Stimulated activated CD4-positive, alpha-beta T cell treated with anti-CD3 and anti-CD28 coated beads, Interleukin-1b, Interleukin-23, amount 100 ng/mL, for 4 hours (primary cell): ENCODE data around the gene HPSE2.
"Not testable (repeated sequence)": the region's sequence is repeated elsewhere in the genome, so short reads cannot be mapped to it uniquely, and the experiment has no call there.

Experiments
- DNase-seq, 2 donors: peaks; one replicate each; pipeline ENCODE4 v3.0.0-alpha.2; 2020; ENCODE audit warnings: low read depth in 2 of 2

Gene HPSE2

GRCh38 chr10:98920360-98920759, 315.3 kb downstream of the HPSE2 start:
- no peak for DNase-seq

GRCh38 chr10:98919899-98920298, 315.8 kb downstream of the HPSE2 start:
- no peak for DNase-seq

- no peak for DNase-seq
Measured at GRCh38 chr10:98917828-98918227, 317.8 kb downstream of the HPSE2 start.

GRCh38 chr10:98916526-98917125, 319.0 kb downstream of the HPSE2 start:
- no peak for DNase-seq

GRCh38 chr10:98915911-98916310, 319.7 kb downstream of the HPSE2 start:
- no peak for DNase-seq

- DNase-seq = no peak
Measured at GRCh38 chr10:98910546-98910945, 325.1 kb downstream of the HPSE2 start.

GRCh38 chr10:98910048-98910447, 325.6 kb downstream of the HPSE2 start:
- DNase-seq = no peak

- no peak for DNase-seq
Measured at GRCh38 chr10:98908868-98909267, 326.8 kb downstream of the HPSE2 start.

GRCh38 chr10:98908247-98908646, 327.4 kb downstream of the HPSE2 start:
- not testable (repeated sequence) for DNase-seq

GRCh38 chr10:98901441-98902110, 334.1 kb downstream of the HPSE2 start:
- no peak for DNase-seq

- no peak for DNase-seq
Measured at GRCh38 chr10:98899018-98899417, 336.6 kb downstream of the HPSE2 start.

GRCh38 chr10:98892523-98892922, 343.1 kb downstream of the HPSE2 start:
- DNase-seq = no peak

GRCh38 chr10:98886686-98887085, 349.0 kb downstream of the HPSE2 start:
- DNase-seq = no peak

- no peak for DNase-seq
Measured at GRCh38 chr10:98885378-98885777, 350.3 kb downstream of the HPSE2 start.

GRCh38 chr10:98881789-98882188, 353.9 kb downstream of the HPSE2 start:
- no peak for DNase-seq

- DNase-seq = no peak
Measured at GRCh38 chr10:98880971-98881370, 354.7 kb downstream of the HPSE2 start.

- no peak for DNase-seq
Measured at GRCh38 chr10:98878921-98879320, 356.7 kb downstream of the HPSE2 start.

GRCh38 chr10:98878418-98878817, 357.2 kb downstream of the HPSE2 start:
- DNase-seq = no peak

GRCh38 chr10:98861962-98862361, 373.7 kb downstream of the HPSE2 start:
- no peak for DNase-seq

GRCh38 chr10:98858525-98858924, 377.1 kb downstream of the HPSE2 start:
- no peak for DNase-seq

GRCh38 chr10:98855403-98856189, 380.1 kb downstream of the HPSE2 start:
- DNase-seq = no peak

GRCh38 chr10:98852686-98853085, 383.0 kb downstream of the HPSE2 start:
- DNase-seq = no peak

GRCh38 chr10:98848361-98848760, 387.3 kb downstream of the HPSE2 start:
- DNase-seq = no peak
